SK-N-SH (cell line): ENCODE measurements around the gene OSBPL7. TPM values are rescaled to one million over a fixed set of nuclear protein-coding genes. Genes with fewer than 3 reads are reported as not detected.
A peak's percentile ranks its signal among the peaks of the same experiment; 100 is the strongest.

ENCODE experiments used
- CTCF ChIA-PET: fragments of 300-600, 350-600 bp; formaldehyde crosslinking; extraction: SDS; loops from one replicate; lab custom pipeline; 2021; lab: Yijun Ruan, JAX
- POLR2A ChIA-PET: fragments of 350-600 bp; sonication (Branson Sonifier 250); formaldehyde crosslinking; extraction: SDS; loops from one replicate; lab custom pipeline; 2020; ENCODE audit warnings: antibody characterized with exemption, inconsistent platforms; lab: Yijun Ruan, JAX
- DNase-seq: peaks from one replicate; pipeline ENCODE4 v3.0.0; 2012
- H2AFZ ChIP-seq: fragments of 200-600 bp; sonication (generic); 2 replicates; pipeline ENCODE4 v1.8.1; 2016; ENCODE audit warnings: antibody characterized with exemption, mild to moderate bottlenecking, low read depth
- H3F3A ChIP-seq: fragments of 200-600 bp; sonication (generic); replicated peaks from 2 replicates; pipeline ENCODE3; 2016; ENCODE audit warnings: antibody characterized with exemption, mild to moderate bottlenecking; ENCODE audit not compliant: insufficient read depth
- H3K27ac ChIP-seq, 2 experiments: fragments of 200-500 bp in 1 of 2; fragments of 200-600 bp in 1 of 2; sonication (Bioruptor generic) in 1 of 2; sonication (generic), shearing (Covaris generic) in 1 of 2; 2 replicates each; pipeline versions ENCODE4 v1.5.1 to v1.6.1; 2014 to 2016; ENCODE audit warnings: low read depth in 2 of 2, inconsistent platforms in 1 of 2, low read length in 1 of 2, mild to moderate bottlenecking in 1 of 2, mixed read lengths in 1 of 2
- H3K27me3 ChIP-seq: fragments of 200-600 bp; sonication (generic), shearing (Covaris generic); 2 replicates; pipeline ENCODE4 v1.6.1; 2016; ENCODE audit warnings: mixed run types; ENCODE audit not compliant: insufficient read depth
- H3K36me3 ChIP-seq, 2 experiments: fragments of 200-500 bp in 1 of 2; fragments of 200-600 bp in 1 of 2; sonication (Bioruptor generic) in 1 of 2; sonication (generic) in 1 of 2; replicated peaks in 1 of 2; 2 replicates each; pipeline versions ENCODE3 to v1.5.1; 2014 to 2016; ENCODE audit warnings: low read length in 1 of 2, mild to moderate bottlenecking in 1 of 2; ENCODE audit not compliant: insufficient read depth in 2 of 2, control insufficient read depth in 1 of 2
- H3K4me1 ChIP-seq, 2 experiments: fragments of 200-500 bp in 1 of 2; fragments of 200-600 bp in 1 of 2; sonication (Bioruptor generic) in 1 of 2; sonication (generic), shearing (Covaris generic) in 1 of 2; 2 replicates each; pipeline versions ENCODE4 v1.5.1 to v1.6.1; 2014 to 2016; ENCODE audit warnings: low read depth in 1 of 2, low read length in 1 of 2, mixed run types in 1 of 2; ENCODE audit not compliant: insufficient read depth in 2 of 2, control insufficient read depth in 1 of 2
- H3K4me2 ChIP-seq: fragments of 200-600 bp; sonication (generic), shearing (Covaris generic); 2 replicates; pipeline ENCODE4 v1.6.1; 2017; ENCODE audit warnings: mixed run types
- H3K4me3 ChIP-seq, 2 experiments: fragments of 200-500 bp in 1 of 2; fragments of 200-600 bp in 1 of 2; sonication (Bioruptor generic) in 1 of 2; sonication (generic), shearing (Covaris generic) in 1 of 2; 2 replicates each; pipeline versions ENCODE4 v1.5.1 to v1.8.1; 2014 to 2016; ENCODE audit warnings: low read depth in 2 of 2, inconsistent platforms in 1 of 2, low read length in 1 of 2, mild to moderate bottlenecking in 1 of 2, mixed read lengths in 1 of 2, moderate library complexity in 1 of 2
- H3K79me2 ChIP-seq: fragments of 200-600 bp; sonication (generic); 2 replicates; pipeline ENCODE4 v1.8.1; 2017; ENCODE audit warnings: mild to moderate bottlenecking; ENCODE audit not compliant: insufficient read depth
- H3K9ac ChIP-seq: fragments of 200-600 bp; sonication (generic); 2 replicates; pipeline ENCODE4 v1.6.1; 2017; ENCODE audit warnings: mixed run types
- H3K9me2 ChIP-seq: fragments of 200-600 bp; sonication (generic); 2 replicates; pipeline ENCODE4 v1.6.1; 2017; ENCODE audit warnings: mixed run types
- H3K9me3 ChIP-seq: fragments of 200-600 bp; sonication (generic); 2 replicates; pipeline ENCODE4 v1.6.1; 2017; ENCODE audit warnings: mixed run types, mild to moderate bottlenecking, moderate library complexity
- H4K20me1 ChIP-seq: fragments of 200-600 bp; sonication (generic); 2 replicates; pipeline ENCODE4 v1.6.1; 2017; ENCODE audit warnings: mild to moderate bottlenecking, mixed run types; ENCODE audit not compliant: insufficient read depth
- CHD2 ChIP-seq: fragments of 150-350 bp; IDR thresholded peaks from 2 replicates; pipeline ENCODE4 v1.6.1; 2018; ENCODE audit warnings: low read length; ENCODE audit not compliant: partially characterized antibody
- ELF1 ChIP-seq: IDR thresholded peaks from 2 replicates; pipeline ENCODE4 v1.4.0; 2012
- EP300 ChIP-seq, 2 experiments: IDR thresholded peaks; 2 replicates each; pipeline versions ENCODE4 v1.4.0 to v1.6.1; 2012; ENCODE audit warnings: borderline replicate concordance in 1 of 2, low read depth in 1 of 2, low read length in 1 of 2
- EZH2phosphoT487 ChIP-seq: fragments of 200-600 bp; sonication (generic); IDR thresholded peaks from 2 replicates; pipeline ENCODE4 v1.6.1; 2017; ENCODE audit warnings: low read depth, mixed run types, mild to moderate bottlenecking, antibody characterized with exemption, moderate library complexity, borderline replicate concordance
- GATA2 ChIP-seq: sonication (generic); formaldehyde crosslinking; IDR thresholded peaks from 2 replicates; pipeline ENCODE4 v1.5.0; 2020; ENCODE audit warnings: mild to moderate bottlenecking, missing genetic modification reagents
- IRF3 ChIP-seq: fragments of 150-350 bp; IDR thresholded peaks from 2 replicates; pipeline ENCODE4 v1.6.1; 2016; ENCODE audit warnings: mild to moderate bottlenecking, low read depth, low read length
- JUND ChIP-seq: IDR thresholded peaks from 2 replicates; pipeline ENCODE4 v1.4.0; 2012
- MAX ChIP-seq: IDR thresholded peaks from 2 replicates; pipeline ENCODE4 v1.4.0; 2012; ENCODE audit warnings: low read depth
- MEF2A ChIP-seq: IDR thresholded peaks from 2 replicates; pipeline ENCODE4 v1.4.0; 2012; ENCODE audit warnings: low read depth, borderline replicate concordance
- NFIC ChIP-seq: IDR thresholded peaks from 2 replicates; pipeline ENCODE4 v1.4.0; 2012; ENCODE audit warnings: borderline replicate concordance
- NRF1 ChIP-seq: IDR thresholded peaks from 2 replicates; pipeline ENCODE4 v1.6.1; 2012; ENCODE audit warnings: low read depth, mild to moderate bottlenecking, low read length
- PBX3 ChIP-seq: IDR thresholded peaks from 2 replicates; pipeline ENCODE4; 2012
- RCOR1 ChIP-seq: fragments of 150-350 bp; IDR thresholded peaks from 2 replicates; pipeline ENCODE4 v1.6.1; 2017; ENCODE audit warnings: antibody characterized with exemption, low read length
- RFX5 ChIP-seq: IDR thresholded peaks from 2 replicates; pipeline ENCODE4 v1.6.1; 2012; ENCODE audit warnings: mild to moderate bottlenecking, improper control_type of control experiment, low read length
- SMC3 ChIP-seq: IDR thresholded peaks from 2 replicates; pipeline ENCODE4 v1.6.1; 2012; ENCODE audit warnings: low read depth, low read length, improper control_type of control experiment
- TAF1 ChIP-seq: IDR thresholded peaks from 2 replicates; pipeline ENCODE4 v1.6.1; 2012; ENCODE audit warnings: low read depth, mild to moderate bottlenecking, low read length, moderate library complexity, borderline replicate concordance
- USF2 ChIP-seq: fragments of 150-350 bp; IDR thresholded peaks from 2 replicates; pipeline ENCODE4 v1.6.1; 2017; ENCODE audit warnings: antibody characterized with exemption, low read length, low read depth, borderline replicate concordance
- YY1 ChIP-seq: IDR thresholded peaks from 2 replicates; pipeline ENCODE4 v1.4.0; 2012; ENCODE audit warnings: low read depth, mild to moderate bottlenecking
- ZBTB33 ChIP-seq: IDR thresholded peaks from 2 replicates; pipeline ENCODE4 v1.4.0; 2012; ENCODE audit warnings: low read depth, borderline replicate concordance
- WGBS: methylation state at CpG from one replicate; pipeline ENCODE4 v1.1.6; 2017; ENCODE audit warnings: low lambda C conversion rate; 5-methylcytosine and 5-hydroxymethylcytosine counted together
- polyA plus RNA-seq, 3 experiments: library from polyadenylated mRNA; depleted of rRNA; stranded (reverse); fragments of >200 nt; gene quantifications; 2 replicates each; pipeline ENCODE4 v1.2.3, GENCODE V29; 2012

OSBPL7 gene
- polyA plus RNA-seq, 1 of the 3 experiments (the other 2 are of a cell fraction): 23.7 TPM

GRCh38 chr17:47822785-47823184 lies 1.2 kb upstream of the OSBPL7 start:
- H3K4me2 ChIP-seq: peak overlapping the region; percentile 99; the same call in 1 of the 2 replicates
- WGBS: 100% methylated on average over 4 of the region's 4 CpGs
- no peak overlapping the region for H2AFZ ChIP-seq
- ChIA-PET CTCF (interaction anchor here (0.8 to 4.1 kb wide), 11 partner anchors 9 to 159 kb away, joined by 3 to 40 read pairs (median 5); partner anchors contain the start of genes LRRC46, MRPL10, SCRN2 and TBX21), POLR2A (interaction anchor here (0.8 to 2.4 kb wide), 4 partner anchors 8 to 129 kb away, joined by 3 to 28 read pairs (median 3); partner anchors contain the start of genes LRRC46, MRPL10 and TBKBP1)
- no peak for DNase-seq
- no peak overlapping the region for H3K4me3 ChIP-seq
- H3K79me2 ChIP-seq: peaks cover 12% of the 10 kb centered on the region; the same call in 1 of the 2 replicates
- H3K4me1 ChIP-seq: peaks cover 11 to 26% of the 10 kb centered on the region in 2 experiments; a peak in 3 of 4 replicates
- peak overlapping the region in 1 of 2 experiments; percentile 88; a peak in 2 of 4 replicates for H3K27ac ChIP-seq
- H3K9ac ChIP-seq: no peak overlapping the region; the same call in 1 of the 2 replicates
- H3K36me3 ChIP-seq: peaks cover 36 to 45% of the 10 kb centered on the region in 2 experiments
- no peaks in the 10 kb centered on the region for H3K27me3 ChIP-seq
- no peaks in the 10 kb centered on the region for H3K9me2 ChIP-seq
- no peaks in the 10 kb centered on the region for H3K9me3 ChIP-seq
- H4K20me1 ChIP-seq: no peaks in the 10 kb centered on the region
- no peak for TF ChIP-seq MEF2A
- TF ChIP-seq CHD2: no peak
- no peak for TF ChIP-seq NRF1
- TF ChIP-seq RFX5: no peak
- no peak for TF ChIP-seq MAX
- no peak for TF ChIP-seq TAF1
- TF ChIP-seq USF2: no peak
- TF ChIP-seq GATA2 (CRISPR knock-in tag): no peak
- TF ChIP-seq ELF1: no peak
- H3F3A ChIP-seq: peaks cover 7% of the 10 kb centered on the region

GRCh38 chr17:47821031-47821423 lies 567 bp downstream of the OSBPL7 start:
- Histone ChIP-seq H3K4me1 (peaks cover 11 to 26% of the 10 kb centered on the region in 2 experiments; a peak in 3 of 4 replicates), H2AFZ (peak overlapping the region; percentile 77), H3K4me3 (peak overlapping the region; percentile 90 to 93), H3K4me2 (peak overlapping the region; percentile 99), H3K9ac (peak overlapping the region; percentile 67), H3K27me3 (no peaks in the 10 kb centered on the region), H3K27ac (peak overlapping the region; percentile 37 to 88), H4K20me1 (no peaks in the 10 kb centered on the region), H3F3A (peaks cover 7% of the 10 kb centered on the region), H3K9me2 (no peaks in the 10 kb centered on the region), H3K9me3 (no peaks in the 10 kb centered on the region), H3K36me3 (peaks cover 24 to 45% of the 10 kb centered on the region in 2 experiments), H3K79me2 (peaks cover 12% of the 10 kb centered on the region; the same call in 1 of the 2 replicates)
- WGBS: 4% methylated on average over 4 of the region's 4 CpGs
- no peak for DNase-seq
- CTCF ChIA-PET: interaction anchor here (0.7 to 4.1 kb wide), 14 partner anchors 10 to 163 kb away, joined by 3 to 40 read pairs (median 4); partner anchors contain the start of genes LRRC46, MRPL10, SCRN2 and TBX21
- POLR2A ChIA-PET: interaction anchor here (0.9 to 2.4 kb wide), 4 partner anchors 10 to 171 kb away, joined by 3 to 28 read pairs (median 5); partner anchors contain the start of genes KPNB1, LRRC46, MRPL10 and SP2
- TF ChIP-seq JUND: no peak
- TF ChIP-seq EZH2phosphoT487: no peak
- TF ChIP-seq RCOR1: no peak
- no peak for TF ChIP-seq NFIC
- TF ChIP-seq MAX: no peak
- no peak for TF ChIP-seq SMC3
- TF ChIP-seq CHD2: no peak
- no peak for TF ChIP-seq YY1
- TF ChIP-seq ZBTB33: no peak
- TF ChIP-seq USF2: no peak
- TF ChIP-seq EP300 (IDR thresholded peaks at IDR 0.05; ENCODE audit: borderline replicate concordance in 1 of 2, low read depth in 1 of 2, low read length in 1 of 2): no peak
- no peak for TF ChIP-seq TAF1
- no peak for TF ChIP-seq IRF3
- no peak for TF ChIP-seq PBX3
